GM12878 (cell line): ENCODE measurements around the gene KCNQ1.

ENCODE experiments used
- CREB1 ChIP-seq: IDR thresholded peaks from 2 replicates; pipeline ENCODE4 v1.6.1; 2012; ENCODE audit warnings: low read depth, mild to moderate bottlenecking, inconsistent platforms
- EZH2 ChIP-seq: IDR thresholded peaks from 2 replicates; pipeline ENCODE4 v1.6.1; 2012; ENCODE audit warnings: low read depth, mild to moderate bottlenecking, control low read depth, inconsistent platforms, low read length, borderline replicate concordance; ENCODE audit not compliant: control insufficient read depth
- FOXM1 ChIP-seq: IDR thresholded peaks from 2 replicates; pipeline ENCODE4 v1.6.1; 2012; ENCODE audit warnings: low read depth, mild to moderate bottlenecking, inconsistent platforms, low read length, moderate library complexity
- GABPA ChIP-seq: IDR thresholded peaks from 2 replicates; pipeline ENCODE4 v1.6.1; 2014; ENCODE audit warnings: antibody characterized with exemption, low read depth, mild to moderate bottlenecking, inconsistent platforms
- MYC ChIP-seq: IDR thresholded peaks from 2 replicates; pipeline ENCODE4 v1.6.1; 2011; ENCODE audit warnings: mild to moderate bottlenecking, low read length, moderate library complexity, inconsistent platforms; ENCODE audit not compliant: insufficient read depth, insufficient replicate concordance, insufficient read length, severe bottlenecking
- TAF1 ChIP-seq: IDR thresholded peaks from 2 replicates; pipeline ENCODE4 v1.6.1; 2011; ENCODE audit warnings: mild to moderate bottlenecking, low read depth, low read length, borderline replicate concordance
- USF1 ChIP-seq: IDR thresholded peaks from 2 replicates; pipeline ENCODE4 v1.6.1; 2011; ENCODE audit warnings: borderline replicate concordance, low read depth, mild to moderate bottlenecking, moderate library complexity, mixed read lengths, low read length; ENCODE audit not compliant: insufficient read depth; ENCODE audit errors: extremely low read length

- no peak for TF ChIP-seq FOXM1
- TF ChIP-seq CREB1 = no peak
- no peak for TF ChIP-seq TAF1
- TF ChIP-seq GABPA = no peak
- no peak for TF ChIP-seq USF1
- TF ChIP-seq MYC = no peak
- no peak for TF ChIP-seq EZH2
These were observed 125.0 kb downstream of the KCNQ1 start for GRCh38 chr11:2569731-2570210.
